Glutamatergic neuron (in vitro differentiated cells): ENCODE results near the gene LHFPL2. TPM values are rescaled to one million over a fixed set of nuclear protein-coding genes. Genes with fewer than 3 reads are reported as not detected.

Experiments
- DNase-seq: peaks from one replicate; pipeline ENCODE4 v3.0.0; 2022
- H3K27ac Mint-ChIP-seq: one replicate; pipeline ENCODE4 v1.8.0; 2020; ENCODE audit warnings: mild to moderate bottlenecking, mixed read lengths, inconsistent platforms; ENCODE audit not compliant: unreplicated experiment
- H3K27me3 Mint-ChIP-seq: one replicate; pipeline ENCODE4 v1.8.0; 2020; ENCODE audit warnings: mild to moderate bottlenecking, moderate library complexity, mixed read lengths, inconsistent platforms; ENCODE audit not compliant: unreplicated experiment
- H3K36me3 Mint-ChIP-seq: one replicate; pipeline ENCODE4 v1.8.0; 2020; ENCODE audit warnings: mild to moderate bottlenecking, mixed read lengths, inconsistent platforms; ENCODE audit not compliant: unreplicated experiment
- H3K4me1 Mint-ChIP-seq: one replicate; pipeline ENCODE4 v1.8.0; 2020; ENCODE audit warnings: mild to moderate bottlenecking, low read depth, mixed read lengths, inconsistent platforms; ENCODE audit not compliant: unreplicated experiment
- H3K4me3 Mint-ChIP-seq: one replicate; pipeline ENCODE4 v1.8.0; 2020; ENCODE audit warnings: mild to moderate bottlenecking, mixed read lengths, inconsistent platforms; ENCODE audit not compliant: unreplicated experiment
- H3K9me3 Mint-ChIP-seq: one replicate; pipeline ENCODE4 v1.8.0; 2020; ENCODE audit warnings: mild to moderate bottlenecking, moderate library complexity, mixed read lengths, inconsistent platforms; ENCODE audit not compliant: unreplicated experiment
- CTCF ChIP-seq: fragments of 200-600 bp; sonication (generic); IDR thresholded peaks from one replicate; pipeline ENCODE4 v1.5.0; 2021; ENCODE audit not compliant: partially characterized antibody, unreplicated experiment
- total RNA-seq: library from RNA; stranded (reverse); fragmentation: NEBNext Ultra II Directional; extraction: Animal tissue kit (Norgen Biotek cat#: 25700); gene quantifications from one replicate; pipeline ENCODE4 v1.2.1, GENCODE V29; 2021; ENCODE audit not compliant: unreplicated experiment

LHFPL2 gene
- total RNA-seq, 1 donor from 2014 or later = 2.5 TPM

DNA sequence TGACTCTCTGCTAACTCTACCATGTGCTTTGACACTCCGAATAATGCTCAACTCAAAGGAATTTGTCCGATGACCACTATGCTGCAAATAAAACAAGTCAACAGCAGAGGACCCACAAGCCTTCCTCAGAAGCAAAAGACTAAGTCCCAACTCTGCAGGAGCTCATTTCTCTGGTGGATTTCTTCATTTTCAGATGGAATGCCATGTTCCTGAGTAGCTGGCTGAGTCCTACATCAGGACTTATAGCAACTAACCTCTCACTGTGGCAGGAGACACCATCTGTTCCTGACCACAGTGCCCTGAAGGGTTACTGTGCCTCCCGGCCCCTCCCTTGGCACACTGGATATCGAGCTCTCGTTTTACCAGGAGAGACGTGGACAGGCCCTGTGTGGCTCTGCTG, 20.8 kb downstream of the LHFPL2 start:
- no peak for TF ChIP-seq CTCF
- Mint-ChIP-seq H3K9me3 (peaks cover 3% of the 10 kb centered on the region), H3K27me3 (peaks cover 13% of the 10 kb centered on the region), H3K4me1 (peaks cover 12% of the 10 kb centered on the region), H3K4me3 (no peak overlapping the region), H3K36me3 (peaks cover 12% of the 10 kb centered on the region), H3K27ac (no peak overlapping the region)
- DNase-seq = no peak

DNA sequence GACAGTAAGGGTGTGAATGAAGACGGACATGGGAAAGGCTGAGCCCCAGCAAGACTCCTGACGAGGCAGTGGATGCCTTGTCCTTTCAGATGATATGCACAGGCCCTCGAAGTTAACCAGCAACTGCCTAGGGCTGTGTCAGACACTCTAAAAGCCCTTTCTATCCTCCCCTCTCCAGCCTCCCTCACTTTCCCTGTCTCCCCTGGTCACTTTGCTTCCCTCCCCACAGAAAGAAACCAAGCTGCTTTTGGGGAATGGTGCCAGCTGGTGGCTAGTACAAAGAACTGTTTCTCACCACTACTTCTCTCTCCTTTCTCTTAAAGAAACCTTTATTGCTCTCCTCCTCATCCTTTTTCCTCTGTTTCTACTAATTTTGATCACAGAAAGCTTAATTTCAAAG, 21.4 kb downstream of the LHFPL2 start:
- Mint-ChIP-seq H3K27me3 (peaks cover 13% of the 10 kb centered on the region), H3K4me1 (peaks cover 12% of the 10 kb centered on the region), H3K36me3 (peaks cover 6% of the 10 kb centered on the region), H3K9me3 (peaks cover 3% of the 10 kb centered on the region), H3K4me3 (no peak overlapping the region), H3K27ac (no peak overlapping the region)
- DNase-seq = no peak
- TF ChIP-seq CTCF = no peak

DNA sequence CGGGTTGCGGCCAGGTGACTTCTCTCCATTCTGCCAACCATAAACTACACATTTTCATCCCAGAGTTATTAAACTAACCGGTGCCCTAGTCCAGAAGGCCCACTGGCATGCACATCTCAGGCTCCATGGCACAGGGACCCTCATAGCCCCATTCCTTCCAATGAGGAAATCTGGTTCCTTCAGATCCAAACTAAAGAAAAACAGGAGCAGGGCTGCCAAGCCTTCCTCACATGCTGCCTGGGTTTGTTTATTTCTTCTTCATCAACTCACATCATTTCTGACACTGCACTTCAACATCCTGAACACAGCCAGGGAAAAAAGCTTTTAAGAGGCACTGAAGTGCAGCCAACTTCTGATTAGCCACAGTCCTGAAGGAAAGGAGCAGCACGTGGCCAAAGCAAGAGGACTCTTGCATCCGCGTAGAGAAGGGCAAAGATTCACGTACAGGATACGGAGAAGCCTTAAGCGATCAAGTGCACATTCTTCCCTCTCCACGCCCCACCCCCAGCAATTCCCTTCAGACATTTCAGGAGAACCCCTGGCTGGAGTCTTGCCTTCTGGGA, 22.5 kb downstream of the LHFPL2 start:
- Mint-ChIP-seq H3K9me3 (peaks cover 3% of the 10 kb centered on the region), H3K4me1 (peaks cover 14% of the 10 kb centered on the region), H3K27me3 (peaks cover 14% of the 10 kb centered on the region), H3K4me3 (no peak overlapping the region), H3K36me3 (peaks cover 6% of the 10 kb centered on the region), H3K27ac (no peak overlapping the region)
- no peak for DNase-seq
- TF ChIP-seq CTCF = no peak

DNA sequence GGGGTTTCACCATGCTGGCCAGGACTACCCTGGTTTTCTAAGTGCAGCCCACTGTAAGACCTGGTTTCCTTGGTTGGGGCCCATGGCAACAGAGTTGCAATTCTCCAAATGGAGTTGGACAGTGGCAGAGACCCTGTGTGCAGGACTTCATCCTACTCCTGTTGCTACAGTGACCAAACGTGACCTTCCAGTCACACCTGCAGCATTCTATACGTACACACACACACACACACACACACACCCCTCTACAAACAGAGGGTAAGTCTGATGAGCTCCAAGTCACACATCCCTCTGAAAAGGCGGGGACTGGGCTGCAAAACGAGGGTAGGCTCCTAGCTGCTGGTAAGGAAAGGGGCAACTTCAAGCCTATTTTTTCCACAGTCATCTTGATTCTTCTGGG, 23.6 kb downstream of the LHFPL2 start:
- Mint-ChIP-seq H3K27me3 (peaks cover 15% of the 10 kb centered on the region), H3K4me1 (peaks cover 16% of the 10 kb centered on the region), H3K4me3 (no peak overlapping the region), H3K27ac (no peak overlapping the region), H3K9me3 (peaks cover 3% of the 10 kb centered on the region), H3K36me3 (peaks cover 14% of the 10 kb centered on the region)
- DNase-seq = no peak
- TF ChIP-seq CTCF = no peak

GRCh38 chr5:78624011-78624541, 24.5 kb downstream of the LHFPL2 start:
- Mint-ChIP-seq H3K27me3 (peaks cover 15% of the 10 kb centered on the region), H3K4me3 (no peak overlapping the region), H3K36me3 (peaks cover 14% of the 10 kb centered on the region), H3K9me3 (peaks cover 3% of the 10 kb centered on the region), H3K27ac (no peak overlapping the region), H3K4me1 (peaks cover 16% of the 10 kb centered on the region)
- TF ChIP-seq CTCF = no peak
- no peak for DNase-seq
